Measurements from ENCODE around the gene CDH23. TPM values are rescaled to one million over a fixed set of nuclear protein-coding genes. Genes with fewer than 3 reads are reported as not detected.
A peak's percentile ranks its signal among the peaks of the same experiment; 100 is the strongest.

Gene CDH23
- total RNA-seq, 4 donors from 2014 or later: 14.4 to 29.6 (median 19.7) TPM

DNA sequence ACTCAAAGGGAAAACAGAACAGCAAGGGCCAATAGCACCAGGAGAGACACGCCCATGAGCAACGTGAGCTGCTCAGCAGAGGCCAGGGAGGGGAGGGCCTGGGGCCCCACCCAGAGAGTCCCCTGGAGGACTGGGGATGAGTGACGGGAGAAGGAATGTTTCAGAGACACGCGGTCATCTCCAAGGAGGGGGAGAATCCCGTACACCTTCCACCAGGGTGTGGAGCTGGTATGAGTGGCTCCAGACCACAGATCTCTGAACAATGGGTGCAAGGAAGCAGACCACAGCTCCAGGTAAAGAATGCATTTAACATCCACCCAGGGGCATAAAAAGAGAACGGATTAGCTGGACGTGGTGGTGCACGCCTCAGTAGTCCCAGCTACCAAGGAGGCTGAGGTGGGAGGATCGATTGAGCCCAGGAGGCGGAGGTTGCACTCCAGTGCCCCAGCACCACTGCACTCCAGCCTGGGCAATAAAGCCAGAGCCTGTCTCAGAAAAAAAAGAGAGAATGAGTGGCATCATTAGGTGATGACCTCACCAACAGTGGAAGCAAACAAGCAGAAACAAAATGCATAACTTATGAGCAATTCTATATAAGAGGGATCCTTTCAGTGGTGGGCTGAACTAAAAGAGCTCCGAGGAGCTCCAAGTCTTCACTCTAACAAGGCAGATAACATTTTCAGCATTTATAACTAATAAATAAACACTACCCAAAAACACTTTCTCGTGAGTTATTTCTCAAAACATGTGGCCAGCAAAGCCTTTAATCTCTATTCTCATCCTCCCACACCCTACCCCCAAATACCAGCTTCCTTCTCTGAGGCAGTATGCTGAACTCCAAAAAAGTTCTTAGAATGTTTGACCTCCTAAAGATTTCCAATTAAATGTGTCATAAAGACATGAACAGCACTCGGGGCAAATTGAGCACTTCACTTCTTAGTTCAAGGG is 441.8 kb downstream of the CDH23 start:
- TF ChIP-seq POLR2A (IDR thresholded peaks at IDR 0.05; ENCODE audit: low read depth) (no peak), EP300 (IDR thresholded peaks at IDR 0.05) (no peak), POLR2AphosphoS5 (IDR thresholded peaks at IDR 0.05) (no peak)
- TF ChIP-seq, protein P1, sequence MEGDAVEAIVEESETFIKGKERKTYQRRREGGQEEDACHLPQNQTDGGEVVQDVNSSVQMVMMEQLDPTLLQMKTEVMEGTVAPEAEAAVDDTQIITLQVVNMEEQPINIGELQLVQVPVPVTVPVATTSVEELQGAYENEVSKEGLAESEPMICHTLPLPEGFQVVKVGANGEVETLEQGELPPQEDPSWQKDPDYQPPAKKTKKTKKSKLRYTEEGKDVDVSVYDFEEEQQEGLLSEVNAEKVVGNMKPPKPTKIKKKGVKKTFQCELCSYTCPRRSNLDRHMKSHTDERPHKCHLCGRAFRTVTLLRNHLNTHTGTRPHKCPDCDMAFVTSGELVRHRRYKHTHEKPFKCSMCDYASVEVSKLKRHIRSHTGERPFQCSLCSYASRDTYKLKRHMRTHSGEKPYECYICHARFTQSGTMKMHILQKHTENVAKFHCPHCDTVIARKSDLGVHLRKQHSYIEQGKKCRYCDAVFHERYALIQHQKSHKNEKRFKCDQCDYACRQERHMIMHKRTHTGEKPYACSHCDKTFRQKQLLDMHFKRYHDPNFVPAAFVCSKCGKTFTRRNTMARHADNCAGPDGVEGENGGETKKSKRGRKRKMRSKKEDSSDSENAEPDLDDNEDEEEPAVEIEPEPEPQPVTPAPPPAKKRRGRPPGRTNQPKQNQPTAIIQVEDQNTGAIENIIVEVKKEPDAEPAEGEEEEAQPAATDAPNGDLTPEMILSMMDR (IDR thresholded peaks at IDR 0.05): no peak
- no peak overlapping the region for H3K4me3 ChIP-seq
- peak overlapping the region; percentile 20 to 76 (median 69) for H3K27ac ChIP-seq (replicated peaks in 1 of 4)
- H3K36me3 ChIP-seq: peaks cover 0 to 9% (median 7%) of the 10 kb centered on the region in 4 donors
- H3K9me3 ChIP-seq: no peaks in the 10 kb centered on the region
- no peak for DNase-seq (ENCODE audit: extremely low spot score)
- intact Hi-C loops (cut with DNase I): no loop called here
- peaks cover 78 to 94% (median 92%) of the 10 kb centered on the region in 4 donors for H3K4me1 ChIP-seq
- 64% methylated on average over 14 of the region's 14 CpGs for WGBS
- no peaks in the 10 kb centered on the region for H3K27me3 ChIP-seq

DNA sequence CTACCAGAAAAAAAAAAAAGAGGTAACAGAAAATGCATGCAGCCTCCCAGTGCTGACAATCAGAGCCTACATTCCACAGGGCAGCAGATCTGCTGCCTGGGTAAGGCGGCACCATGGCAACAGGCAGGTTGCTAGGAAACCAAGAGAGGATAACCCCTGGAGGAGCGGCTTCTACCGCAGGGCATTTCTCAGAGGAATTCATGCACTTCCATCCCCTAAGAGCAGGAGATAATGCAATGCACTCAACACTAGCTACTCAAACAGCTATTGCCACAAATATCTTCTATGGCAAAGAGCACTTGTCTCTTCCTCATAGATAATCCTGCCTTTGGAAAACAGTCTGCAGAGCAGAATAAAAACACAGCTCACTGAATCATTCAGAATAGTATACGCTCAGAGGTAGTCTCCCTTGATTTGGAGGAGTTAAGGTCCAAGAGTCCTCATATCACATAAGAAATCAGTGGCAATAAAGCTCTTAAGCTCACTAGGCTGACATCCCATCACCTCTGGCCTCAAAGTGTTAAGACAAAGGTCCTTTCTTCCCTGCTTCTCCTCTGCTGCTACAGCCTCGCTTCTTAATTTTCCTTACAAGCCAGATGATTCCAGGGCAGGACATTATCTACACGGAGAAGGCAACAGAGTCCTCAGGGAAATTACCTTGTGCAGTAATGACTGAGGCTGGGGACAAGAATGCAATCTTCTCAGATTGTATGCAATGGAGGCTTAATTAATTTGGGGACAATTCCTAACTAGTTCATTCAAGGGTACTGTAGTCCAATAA is 443.6 kb downstream of the CDH23 start:
- H3K27me3 ChIP-seq: no peaks in the 10 kb centered on the region
- H3K27ac ChIP-seq (replicated peaks in 1 of 4): peak overlapping the region in 3 of 4 donors; percentile 20 to 76 (median 32)
- intact Hi-C loops (cut with DNase I): no loop called here
- H3K36me3 ChIP-seq: no peaks in the 10 kb centered on the region
- H3K9me3 ChIP-seq: no peaks in the 10 kb centered on the region
- no peak for DNase-seq (ENCODE audit: extremely low spot score)
- peaks cover 76 to 95% (median 90%) of the 10 kb centered on the region in 4 donors for H3K4me1 ChIP-seq
- no peak overlapping the region for H3K4me3 ChIP-seq
- TF ChIP-seq, protein P1 (IDR thresholded peaks at IDR 0.05): no peak
- TF ChIP-seq POLR2A (IDR thresholded peaks at IDR 0.05; ENCODE audit: low read depth) (no peak), POLR2AphosphoS5 (IDR thresholded peaks at IDR 0.05) (no peak)
- 18% methylated on average over 6 of the region's 6 CpGs for WGBS

DNA sequence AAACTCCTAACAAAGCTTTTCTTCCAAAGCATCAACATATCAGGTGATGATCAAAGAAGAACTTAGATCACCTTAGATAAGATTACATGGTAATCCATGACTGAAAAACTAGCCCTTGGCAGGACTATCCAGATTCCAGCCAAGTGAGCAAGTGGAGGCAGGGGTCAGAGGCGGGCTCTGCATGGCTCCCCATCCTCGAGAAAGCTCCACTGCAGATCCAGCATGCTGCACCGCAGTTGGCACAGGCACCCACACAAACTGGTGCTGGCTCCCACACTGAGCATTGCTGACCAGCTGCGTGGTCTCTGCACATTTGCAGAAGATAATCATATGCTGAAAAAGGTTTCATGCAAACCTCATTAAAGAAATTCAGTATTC is 444.2 kb downstream of the CDH23 start:
- no peaks in the 10 kb centered on the region for H3K27me3 ChIP-seq
- intact Hi-C loops (cut with DNase I): no loop called here
- TF ChIP-seq, protein P1 (IDR thresholded peaks at IDR 0.05): no peak
- no peak for TF ChIP-seq POLR2A (IDR thresholded peaks at IDR 0.05; ENCODE audit: low read depth)
- no peak for TF ChIP-seq EP300 (IDR thresholded peaks at IDR 0.05)
- no peak for TF ChIP-seq POLR2AphosphoS5 (IDR thresholded peaks at IDR 0.05)
- DNase-seq (ENCODE audit: extremely low spot score): no peak
- no peaks in the 10 kb centered on the region for H3K9me3 ChIP-seq
- no peak overlapping the region for H3K4me3 ChIP-seq
- H3K27ac ChIP-seq (replicated peaks in 1 of 4): peak overlapping the region in 1 of 4 donors; percentile 76
- 77% methylated on average over 4 of the region's 4 CpGs for WGBS
- peaks cover 74 to 95% (median 90%) of the 10 kb centered on the region in 4 donors for H3K4me1 ChIP-seq
- no peaks in the 10 kb centered on the region for H3K36me3 ChIP-seq

DNA sequence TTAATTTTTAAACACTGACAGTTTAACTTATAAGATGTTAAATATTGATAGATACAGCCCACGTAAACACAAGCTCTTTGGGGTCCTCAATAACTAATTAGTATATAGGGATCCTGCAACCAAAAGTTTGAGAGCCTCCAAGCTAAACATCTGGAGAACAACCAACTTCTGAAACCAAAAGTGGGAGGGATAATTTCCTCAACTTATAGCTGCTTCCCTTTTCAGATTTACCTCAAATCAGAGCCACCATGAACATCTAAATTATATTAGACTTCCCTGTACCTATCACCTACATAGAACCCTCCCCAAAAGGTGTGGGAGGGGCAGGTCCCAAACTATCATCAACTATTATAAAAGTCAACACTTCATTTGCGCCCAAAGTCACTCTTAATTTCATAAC is 445.7 kb downstream of the CDH23 start:
- Histone ChIP-seq H3K27me3 (no peaks in the 10 kb centered on the region), H3K27ac (replicated peaks in 1 of 4) (no peak overlapping the region), H3K36me3 (no peaks in the 10 kb centered on the region), H3K9me3 (no peaks in the 10 kb centered on the region), H3K4me3 (no peak overlapping the region), H3K4me1 (peaks cover 74 to 95% (median 89%) of the 10 kb centered on the region in 4 donors)
- intact Hi-C loops (cut with DNase I): no loop called here
- WGBS: 70% methylated on average over 2 of the region's 2 CpGs
- no peak for DNase-seq (ENCODE audit: extremely low spot score)
- no peak for TF ChIP-seq POLR2A (IDR thresholded peaks at IDR 0.05; ENCODE audit: low read depth)
- TF ChIP-seq, protein P1 (IDR thresholded peaks at IDR 0.05): no peak
- no peak for TF ChIP-seq POLR2AphosphoS5 (IDR thresholded peaks at IDR 0.05)
- no peak for TF ChIP-seq EP300 (IDR thresholded peaks at IDR 0.05)
